BLaER1 (cell line): ENCODE measurements around the gene EVC.

Experiments used
- H3K27ac ChIP-seq: shearing (Covaris generic); formaldehyde crosslinking; 2 replicates; pipeline ENCODE4 v1.8.1; 2022
- H3K27me3 ChIP-seq: shearing (Covaris generic); formaldehyde crosslinking; 2 replicates; pipeline ENCODE4 v1.8.1; 2022
- H3K36me3 ChIP-seq: shearing (Covaris generic); formaldehyde crosslinking; 2 replicates; pipeline ENCODE4 v1.8.1; 2022
- H3K4me1 ChIP-seq: shearing (Covaris generic); formaldehyde crosslinking; 2 replicates; pipeline ENCODE4 v1.8.1; 2022
- H3K4me2 ChIP-seq: shearing (Covaris generic); formaldehyde crosslinking; 2 replicates; pipeline ENCODE4 v1.8.1; 2022
- H3K4me3 ChIP-seq: shearing (Covaris generic); formaldehyde crosslinking; 2 replicates; pipeline ENCODE4 v1.8.1; 2022
- H3K9ac ChIP-seq: shearing (Covaris generic); formaldehyde crosslinking; 2 replicates; pipeline ENCODE4 v1.8.1; 2022
- H3K9me3 ChIP-seq: shearing (Covaris generic); formaldehyde crosslinking; 2 replicates; pipeline ENCODE4 v1.8.1; 2022
- H4K20me1 ChIP-seq: shearing (Covaris generic); formaldehyde crosslinking; 2 replicates; pipeline ENCODE4 v1.8.1; 2022
- Cebpa-rat ChIP-seq: shearing (Covaris generic); IDR thresholded peaks from 2 replicates; pipeline ENCODE4 v1.8.1; 2022

The EVC gene

DNA sequence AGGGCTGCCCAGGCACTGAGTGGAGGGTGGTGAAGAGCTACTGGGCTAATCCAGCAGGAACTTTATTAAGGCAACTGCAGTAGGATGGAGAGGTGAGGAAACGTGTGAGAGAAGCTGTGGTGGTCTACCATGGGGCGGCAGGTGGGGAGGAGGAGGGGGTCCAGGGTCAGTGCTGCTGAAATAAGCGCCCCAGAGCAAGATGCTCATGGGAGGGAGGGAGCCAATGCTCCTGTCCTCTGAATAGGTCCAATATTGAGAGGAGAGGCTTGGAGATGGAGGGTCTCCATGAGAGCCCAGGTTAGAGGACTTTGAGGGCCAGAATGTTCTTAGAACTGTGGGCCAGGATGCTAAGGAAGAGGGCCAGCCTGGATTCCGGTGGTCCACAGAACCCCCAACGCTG, 35.2 kb downstream of the EVC start:
- TF ChIP-seq Cebpa-rat: no peak
- Histone ChIP-seq H3K27me3 (no peaks in the 10 kb centered on the region), H3K9ac (no peak overlapping the region), H3K4me1 (no peaks in the 10 kb centered on the region), H3K4me2 (no peak overlapping the region), H3K4me3 (no peak overlapping the region), H3K27ac (no peak overlapping the region), H3K9me3 (0 out of 2 replicates have a peak, but pooled peaks cover 3% of the 10 kb centered on the region), H3K36me3 (peaks cover 66% of the 10 kb centered on the region), H4K20me1 (no peaks in the 10 kb centered on the region)

DNA sequence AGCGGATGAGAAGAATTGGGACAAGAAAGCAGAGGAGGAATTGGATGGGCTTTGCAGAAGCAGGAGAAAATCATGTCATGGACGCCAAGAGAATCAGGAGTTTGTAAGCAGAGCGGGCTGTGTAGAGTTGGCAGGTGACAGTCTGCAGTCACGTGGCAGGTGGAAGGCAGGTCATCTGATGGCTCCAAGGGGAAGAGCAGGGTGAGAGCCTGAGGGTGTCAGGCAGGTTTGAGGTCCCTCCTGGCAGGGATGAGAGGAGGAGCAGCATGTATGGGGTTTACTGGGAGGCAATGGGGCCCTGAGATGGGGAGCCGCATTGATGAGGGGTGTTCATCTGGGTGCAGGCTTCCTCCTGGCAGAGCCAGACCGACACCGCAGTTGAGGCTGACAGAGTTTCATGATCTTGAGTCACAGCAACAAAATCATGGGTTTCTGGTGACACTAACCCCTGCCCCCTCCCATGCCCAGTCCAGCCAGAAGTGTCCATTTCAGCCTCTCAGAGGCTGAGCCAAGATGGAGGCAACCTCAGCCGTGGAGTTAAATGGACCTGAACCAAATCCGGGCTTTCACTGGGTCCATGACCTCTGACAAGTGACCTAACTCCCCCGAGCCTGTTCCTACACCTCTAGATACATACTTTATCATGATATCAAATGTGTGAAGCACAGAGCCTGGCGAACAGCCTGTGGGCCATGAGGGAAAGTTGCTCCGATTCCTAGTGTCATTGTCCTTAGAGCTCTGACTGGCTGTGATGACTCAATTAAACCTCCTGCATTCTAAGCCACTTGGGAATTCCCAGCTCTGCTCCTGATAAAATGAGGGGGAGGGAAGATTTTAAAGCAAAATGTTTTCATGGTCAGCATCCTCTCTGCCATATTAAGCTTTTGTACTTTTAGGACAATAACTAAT, 36.1 kb downstream of the EVC start:
- H3K4me2 ChIP-seq: no peak overlapping the region
- H3K27ac ChIP-seq: no peak overlapping the region
- peaks cover 69% of the 10 kb centered on the region for H3K36me3 ChIP-seq

DNA sequence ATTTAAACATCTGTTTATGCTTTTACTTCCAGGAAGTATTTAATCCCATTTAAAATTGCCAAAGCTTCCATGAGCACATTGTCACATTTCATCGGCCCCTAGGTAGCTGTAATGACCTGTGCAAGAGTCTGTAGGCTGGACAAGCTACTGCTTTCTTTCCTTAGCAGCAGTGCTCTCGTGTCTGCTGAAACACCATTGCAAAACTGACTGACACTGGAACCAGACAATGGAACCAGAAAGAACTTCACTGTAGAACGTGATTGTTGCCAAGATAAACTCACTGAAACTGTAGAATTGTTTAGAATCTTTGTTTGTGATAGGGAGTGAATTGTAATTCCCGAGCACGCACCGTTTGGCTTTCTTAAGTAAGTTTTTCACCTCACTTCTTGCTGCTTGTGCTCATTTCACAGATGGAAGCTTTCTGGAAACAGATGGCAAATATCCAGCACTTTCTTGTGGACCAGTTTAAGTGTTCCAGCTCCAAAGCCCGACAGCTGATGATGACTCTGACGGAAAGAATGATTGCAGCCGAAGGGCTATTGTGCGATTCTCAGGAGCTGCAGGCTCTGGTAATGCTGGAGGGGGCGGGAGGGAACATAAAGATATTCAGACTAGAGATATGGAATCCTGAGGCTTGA, 36.9 kb downstream of the EVC start:
- Histone ChIP-seq H3K27ac (no peak overlapping the region), H3K9ac (no peak overlapping the region), H3K9me3 (0 out of 2 replicates have a peak, but pooled peaks cover 3% of the 10 kb centered on the region), H3K4me1 (no peaks in the 10 kb centered on the region), H3K36me3 (peaks cover 64% of the 10 kb centered on the region), H3K27me3 (no peaks in the 10 kb centered on the region), H3K4me2 (no peak overlapping the region), H4K20me1 (no peaks in the 10 kb centered on the region), H3K4me3 (no peak overlapping the region)
- no peak for TF ChIP-seq Cebpa-rat

More for the DNA sequence above, 36.1 kb downstream of the EVC start:
- Histone ChIP-seq H3K27me3 (no peaks in the 10 kb centered on the region), H3K4me1 (no peaks in the 10 kb centered on the region), H4K20me1 (no peaks in the 10 kb centered on the region), H3K4me3 (no peak overlapping the region), H3K9me3 (0 out of 2 replicates have a peak, but pooled peaks cover 3% of the 10 kb centered on the region), H3K9ac (no peak overlapping the region)
- TF ChIP-seq Cebpa-rat: no peak

GRCh38 chr4:5749568-5749967, 38.6 kb downstream of the EVC start:
- H3K9me3 ChIP-seq: 0 out of 2 replicates have a peak, but pooled peaks cover under 1% of the 10 kb centered on the region
- no peak overlapping the region for H3K4me2 ChIP-seq

DNA sequence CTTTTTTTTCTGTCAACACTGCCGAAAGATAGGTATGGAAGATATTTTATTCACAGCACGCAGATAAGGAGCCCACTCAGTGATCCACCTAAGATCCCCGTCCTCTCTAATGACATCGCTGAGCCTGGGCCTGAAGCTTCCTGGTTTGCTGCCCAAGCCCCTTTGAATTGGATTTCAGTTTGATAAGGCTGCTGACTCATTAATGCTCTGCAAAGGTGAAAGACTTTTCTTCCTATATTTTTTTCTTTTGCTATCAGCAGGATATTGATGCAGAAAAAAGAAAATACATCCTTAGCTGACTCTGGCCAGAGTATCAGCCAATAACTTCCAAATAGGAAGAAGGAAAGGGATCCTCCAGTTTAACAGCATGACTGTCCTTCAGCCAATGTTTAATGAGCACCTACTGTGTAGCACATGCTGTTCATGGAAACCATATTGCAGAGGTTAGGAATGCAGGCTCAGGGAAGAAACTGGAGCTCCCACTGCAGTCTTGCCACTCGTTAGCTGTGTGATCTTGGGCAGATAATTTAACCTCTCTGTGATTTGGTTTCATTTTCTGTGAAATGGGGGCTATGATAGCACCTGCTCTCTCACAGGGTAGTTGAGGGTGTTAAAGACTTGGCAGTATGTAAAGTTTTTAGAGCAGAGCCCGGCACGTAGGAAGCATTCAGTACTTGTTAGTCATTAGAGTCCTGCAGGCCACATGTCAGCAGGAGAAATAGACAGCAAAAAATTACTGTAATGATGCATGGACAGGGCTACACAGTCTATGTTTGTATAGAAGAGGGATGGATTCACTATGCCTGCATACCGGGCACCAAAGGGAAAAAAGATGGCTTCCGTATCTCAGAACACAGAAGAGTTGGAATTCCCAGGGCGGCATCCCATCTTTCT, 39.3 kb downstream of the EVC start:
- Histone ChIP-seq H3K4me2 (no peak overlapping the region), H3K27me3 (no peaks in the 10 kb centered on the region), H3K4me3 (no peak overlapping the region), H3K36me3 (peaks cover 64% of the 10 kb centered on the region), H3K27ac (no peak overlapping the region), H3K4me1 (no peaks in the 10 kb centered on the region), H3K9me3 (no peaks in the 10 kb centered on the region), H3K9ac (no peak overlapping the region), H4K20me1 (no peaks in the 10 kb centered on the region)
- TF ChIP-seq Cebpa-rat: no peak

More at GRCh38 chr4:5749568-5749967, 38.6 kb downstream of the EVC start:
- no peak for TF ChIP-seq Cebpa-rat
- no peaks in the 10 kb centered on the region for H3K4me1 ChIP-seq
- peaks cover 64% of the 10 kb centered on the region for H3K36me3 ChIP-seq
- no peak overlapping the region for H3K27ac ChIP-seq
- H3K27me3 ChIP-seq: no peaks in the 10 kb centered on the region
- H3K4me3 ChIP-seq: no peak overlapping the region
- H3K9ac ChIP-seq: no peak overlapping the region
- no peaks in the 10 kb centered on the region for H4K20me1 ChIP-seq

GRCh38 chr4:5750946-5751665, 40.1 kb downstream of the EVC start:
- TF ChIP-seq Cebpa-rat: no peak
- H3K27me3 ChIP-seq: no peaks in the 10 kb centered on the region
- no peak overlapping the region for H3K4me3 ChIP-seq
- peaks cover 59% of the 10 kb centered on the region for H3K36me3 ChIP-seq
- H3K27ac ChIP-seq: no peak overlapping the region
- no peaks in the 10 kb centered on the region for H3K4me1 ChIP-seq
- no peak overlapping the region for H3K4me2 ChIP-seq
- H4K20me1 ChIP-seq: no peaks in the 10 kb centered on the region
- H3K9me3 ChIP-seq: no peaks in the 10 kb centered on the region
- no peak overlapping the region for H3K9ac ChIP-seq

DNA sequence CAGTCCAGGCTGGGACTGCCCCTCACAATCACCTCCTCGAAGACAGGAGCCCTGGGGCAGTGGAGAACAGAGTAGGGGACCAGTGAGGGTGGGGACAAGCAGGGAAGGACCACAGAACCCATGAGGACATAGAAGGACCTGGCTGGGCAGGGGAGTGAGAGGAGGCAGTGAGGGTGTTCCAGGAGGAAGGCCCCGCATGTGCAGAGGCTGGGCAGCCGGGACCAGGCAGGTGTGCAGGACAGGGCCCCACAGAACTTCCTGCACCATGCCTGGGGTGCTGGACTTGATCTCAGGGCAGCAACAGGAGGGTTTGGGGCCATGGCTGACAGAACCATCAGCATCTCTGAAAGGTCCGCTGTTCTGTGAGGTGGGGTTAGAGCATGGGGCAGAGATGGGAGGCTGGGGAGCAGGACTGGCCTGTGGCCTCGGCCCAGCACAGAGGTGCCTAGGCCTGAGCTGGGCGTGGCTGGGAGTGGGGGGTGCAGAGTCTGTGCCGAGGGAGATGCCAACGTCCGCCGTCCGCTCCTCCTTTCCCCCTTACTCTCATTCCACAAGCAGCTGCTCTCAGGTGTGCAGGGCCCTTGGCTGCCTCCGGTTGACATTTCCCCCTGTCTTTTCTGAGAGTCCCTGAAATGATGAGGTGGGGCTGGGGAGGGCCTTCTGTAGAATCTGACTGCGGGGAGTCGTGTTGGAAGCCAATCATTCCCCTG, 40.8 kb downstream of the EVC start:
- no peaks in the 10 kb centered on the region for H3K9me3 ChIP-seq
- H3K36me3 ChIP-seq: peaks cover 60% of the 10 kb centered on the region
- H3K4me2 ChIP-seq: no peak overlapping the region
- no peaks in the 10 kb centered on the region for H3K27me3 ChIP-seq
- no peak overlapping the region for H3K27ac ChIP-seq
- H3K4me1 ChIP-seq: no peaks in the 10 kb centered on the region
- TF ChIP-seq Cebpa-rat: no peak
- no peak overlapping the region for H3K4me3 ChIP-seq
- no peaks in the 10 kb centered on the region for H4K20me1 ChIP-seq
- no peak overlapping the region for H3K9ac ChIP-seq

GRCh38 chr4:5752376-5753184, 41.6 kb downstream of the EVC start:
- no peak overlapping the region for H3K4me3 ChIP-seq
- no peaks in the 10 kb centered on the region for H4K20me1 ChIP-seq
- H3K36me3 ChIP-seq: peaks cover 61% of the 10 kb centered on the region
- TF ChIP-seq Cebpa-rat: no peak
- H3K4me2 ChIP-seq: no peak overlapping the region
- H3K9ac ChIP-seq: no peak overlapping the region
- no peak overlapping the region for H3K27ac ChIP-seq
- H3K27me3 ChIP-seq: no peaks in the 10 kb centered on the region
- no peaks in the 10 kb centered on the region for H3K4me1 ChIP-seq
- no peaks in the 10 kb centered on the region for H3K9me3 ChIP-seq
